ENCODE measurements around the gene ZC3HAV1. TPM values are rescaled to one million over a fixed set of nuclear protein-coding genes. Genes with fewer than 3 reads are reported as not detected.
"Not testable (repeated sequence)": the region's sequence is repeated elsewhere in the genome, so short reads cannot be mapped to it uniquely, and the experiment has no call there.

Gene ZC3HAV1
- total and polyA plus RNA-seq, 2 experiments from 2014 or later, result 24.8 to 56.8 TPM

DNA sequence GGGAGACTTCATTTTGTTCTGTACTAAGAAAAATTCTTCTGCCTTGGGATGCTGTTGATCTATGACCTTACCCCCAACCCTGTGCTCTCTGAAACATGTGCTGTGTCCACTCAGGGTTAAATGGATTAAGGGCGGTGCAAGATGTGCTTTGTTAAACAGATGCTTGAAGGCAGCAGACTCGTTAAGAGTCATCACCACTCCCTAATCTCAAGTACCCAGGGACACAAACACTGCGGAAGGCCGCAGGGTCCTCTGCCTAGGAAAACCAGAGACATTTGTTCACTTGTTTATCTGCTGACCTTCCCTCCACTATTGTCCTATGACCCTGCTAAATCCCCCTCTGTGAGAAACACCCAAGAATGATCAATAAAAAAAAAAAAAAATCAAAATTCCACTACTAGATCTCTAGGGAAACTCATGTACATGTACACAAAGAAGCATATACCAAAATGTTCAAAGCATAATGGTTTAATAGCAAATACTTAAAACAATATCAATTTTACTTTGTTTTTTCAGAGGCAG is 7.8 kb downstream of the ZC3HAV1 start:
- H3K36me3 ChIP-seq (ENCODE audit: insufficient read depth); H3K4me1 Mint-ChIP-seq; H3K4me3 ChIP-seq; H3K27ac Mint-ChIP-seq; H2AFZ ChIP-seq; H3K4me2 ChIP-seq; H3K4me1 ChIP-seq (ENCODE audit: insufficient read depth); H3K27me3 Mint-ChIP-seq (ENCODE audit: insufficient read depth, low read depth, poor library complexity); H4K20me1 ChIP-seq (replicated peaks; ENCODE audit: insufficient read depth); ATAC-seq; DNase-seq (ENCODE audit: low spot score); H3K9me2 ChIP-seq (ENCODE audit: insufficient read depth); H3K4me3 Mint-ChIP-seq; H3K27me3 ChIP-seq (ENCODE audit: insufficient read depth); H3F3A ChIP-seq (replicated peaks; ENCODE audit: low read depth); H3K27ac ChIP-seq (ENCODE audit: low read depth): not testable (repeated sequence)
- H3K9me3 Mint-ChIP-seq, result peaks cover 22% of the 10 kb centered on the region
- peaks cover 36% of the 10 kb centered on the region for H3K36me3 Mint-ChIP-seq (ENCODE audit: low read depth)
- peaks cover 70% of the 10 kb centered on the region for H3K79me2 ChIP-seq (replicated peaks; ENCODE audit: insufficient read depth)

DNA sequence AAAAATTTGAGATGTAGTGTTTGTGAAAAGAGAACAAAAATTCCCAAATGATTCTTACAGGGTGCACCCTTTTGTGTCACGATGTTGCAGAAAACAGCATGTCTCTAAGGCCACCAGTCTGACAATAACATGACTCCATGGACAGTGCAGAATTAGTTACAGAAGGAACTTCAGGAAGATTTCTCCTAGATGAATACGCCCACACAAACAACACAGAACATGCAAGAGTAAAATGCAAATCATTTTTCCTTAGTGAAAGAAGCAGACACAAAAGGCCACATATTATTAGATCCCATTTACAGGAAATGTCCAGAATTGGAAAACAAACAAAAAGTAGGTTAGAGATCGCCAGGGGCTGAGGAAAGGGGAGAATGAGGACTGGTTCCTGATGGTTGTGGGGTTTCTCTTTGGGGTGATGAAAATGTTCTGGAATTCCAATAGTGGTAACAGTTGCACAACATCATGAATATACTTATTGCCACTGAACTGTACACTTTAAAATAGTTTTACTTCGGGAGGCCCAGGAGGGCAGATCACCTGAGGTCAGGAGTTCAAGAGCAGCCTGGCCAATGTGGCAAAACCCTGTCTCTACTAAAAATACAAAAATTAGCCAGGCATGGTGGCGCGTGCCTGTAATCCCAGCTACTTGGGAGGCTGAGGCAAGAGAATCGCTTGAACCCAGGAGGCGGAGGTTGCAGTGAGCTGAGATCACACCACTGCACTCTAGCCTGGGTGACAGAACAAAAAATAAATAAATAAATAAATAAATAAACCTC is 10.2 kb downstream of the ZC3HAV1 start:
- H3K4me3 Mint-ChIP-seq, result no peak overlapping the region
- Histone ChIP-seq H3K27ac (ENCODE audit: low read depth) (no peak overlapping the region), H3K4me3 (no peak overlapping the region), H3K9me2 (ENCODE audit: insufficient read depth) (no peaks in the 10 kb centered on the region), H3K36me3 (ENCODE audit: insufficient read depth) (no peaks in the 10 kb centered on the region; the same call in 1 of the 2 replicates), H3F3A (replicated peaks; ENCODE audit: low read depth) (no peaks in the 10 kb centered on the region; the same call in 1 of the 2 replicates), H3K4me1 (ENCODE audit: insufficient read depth) (peaks cover 19% of the 10 kb centered on the region), H3K79me2 (replicated peaks; ENCODE audit: insufficient read depth) (peaks cover 70% of the 10 kb centered on the region), H4K20me1 (replicated peaks; ENCODE audit: insufficient read depth) (peaks cover 3% of the 10 kb centered on the region; the same call in 1 of the 2 replicates), H3K27me3 (ENCODE audit: insufficient read depth) (no peaks in the 10 kb centered on the region), H3K4me2 (no peak overlapping the region), H2AFZ (no peak overlapping the region)
- peaks cover 36% of the 10 kb centered on the region for H3K36me3 Mint-ChIP-seq (ENCODE audit: low read depth)
- H3K4me1 Mint-ChIP-seq, result peaks cover 10% of the 10 kb centered on the region
- TF ChIP-seq ZNF331 (CRISPR knock-in tag; IDR thresholded peaks at IDR 0.05; ENCODE audit: low read depth) (no peak), REST (IDR thresholded peaks at IDR 0.05; ENCODE audit: unreplicated experiment) (no peak), STAT1 (IDR thresholded peaks at IDR 0.05; ENCODE audit: unreplicated experiment) (no peak), POLR2AphosphoS5 (IDR thresholded peaks at IDR 0.05; ENCODE audit: low read depth) (no peak), EZH2 (IDR thresholded peaks at IDR 0.05; ENCODE audit: low read depth, unreplicated experiment) (no peak), JUNB (IDR thresholded peaks at IDR 0.05; ENCODE audit: unreplicated experiment) (no peak), CREB1 (CRISPR knock-in tag; IDR thresholded peaks at IDR 0.05; ENCODE audit: low read depth) (no peak), ZNF114 (CRISPR knock-in tag; IDR thresholded peaks at IDR 0.05) (no peak)
- TF ChIP-seq, protein P1, sequence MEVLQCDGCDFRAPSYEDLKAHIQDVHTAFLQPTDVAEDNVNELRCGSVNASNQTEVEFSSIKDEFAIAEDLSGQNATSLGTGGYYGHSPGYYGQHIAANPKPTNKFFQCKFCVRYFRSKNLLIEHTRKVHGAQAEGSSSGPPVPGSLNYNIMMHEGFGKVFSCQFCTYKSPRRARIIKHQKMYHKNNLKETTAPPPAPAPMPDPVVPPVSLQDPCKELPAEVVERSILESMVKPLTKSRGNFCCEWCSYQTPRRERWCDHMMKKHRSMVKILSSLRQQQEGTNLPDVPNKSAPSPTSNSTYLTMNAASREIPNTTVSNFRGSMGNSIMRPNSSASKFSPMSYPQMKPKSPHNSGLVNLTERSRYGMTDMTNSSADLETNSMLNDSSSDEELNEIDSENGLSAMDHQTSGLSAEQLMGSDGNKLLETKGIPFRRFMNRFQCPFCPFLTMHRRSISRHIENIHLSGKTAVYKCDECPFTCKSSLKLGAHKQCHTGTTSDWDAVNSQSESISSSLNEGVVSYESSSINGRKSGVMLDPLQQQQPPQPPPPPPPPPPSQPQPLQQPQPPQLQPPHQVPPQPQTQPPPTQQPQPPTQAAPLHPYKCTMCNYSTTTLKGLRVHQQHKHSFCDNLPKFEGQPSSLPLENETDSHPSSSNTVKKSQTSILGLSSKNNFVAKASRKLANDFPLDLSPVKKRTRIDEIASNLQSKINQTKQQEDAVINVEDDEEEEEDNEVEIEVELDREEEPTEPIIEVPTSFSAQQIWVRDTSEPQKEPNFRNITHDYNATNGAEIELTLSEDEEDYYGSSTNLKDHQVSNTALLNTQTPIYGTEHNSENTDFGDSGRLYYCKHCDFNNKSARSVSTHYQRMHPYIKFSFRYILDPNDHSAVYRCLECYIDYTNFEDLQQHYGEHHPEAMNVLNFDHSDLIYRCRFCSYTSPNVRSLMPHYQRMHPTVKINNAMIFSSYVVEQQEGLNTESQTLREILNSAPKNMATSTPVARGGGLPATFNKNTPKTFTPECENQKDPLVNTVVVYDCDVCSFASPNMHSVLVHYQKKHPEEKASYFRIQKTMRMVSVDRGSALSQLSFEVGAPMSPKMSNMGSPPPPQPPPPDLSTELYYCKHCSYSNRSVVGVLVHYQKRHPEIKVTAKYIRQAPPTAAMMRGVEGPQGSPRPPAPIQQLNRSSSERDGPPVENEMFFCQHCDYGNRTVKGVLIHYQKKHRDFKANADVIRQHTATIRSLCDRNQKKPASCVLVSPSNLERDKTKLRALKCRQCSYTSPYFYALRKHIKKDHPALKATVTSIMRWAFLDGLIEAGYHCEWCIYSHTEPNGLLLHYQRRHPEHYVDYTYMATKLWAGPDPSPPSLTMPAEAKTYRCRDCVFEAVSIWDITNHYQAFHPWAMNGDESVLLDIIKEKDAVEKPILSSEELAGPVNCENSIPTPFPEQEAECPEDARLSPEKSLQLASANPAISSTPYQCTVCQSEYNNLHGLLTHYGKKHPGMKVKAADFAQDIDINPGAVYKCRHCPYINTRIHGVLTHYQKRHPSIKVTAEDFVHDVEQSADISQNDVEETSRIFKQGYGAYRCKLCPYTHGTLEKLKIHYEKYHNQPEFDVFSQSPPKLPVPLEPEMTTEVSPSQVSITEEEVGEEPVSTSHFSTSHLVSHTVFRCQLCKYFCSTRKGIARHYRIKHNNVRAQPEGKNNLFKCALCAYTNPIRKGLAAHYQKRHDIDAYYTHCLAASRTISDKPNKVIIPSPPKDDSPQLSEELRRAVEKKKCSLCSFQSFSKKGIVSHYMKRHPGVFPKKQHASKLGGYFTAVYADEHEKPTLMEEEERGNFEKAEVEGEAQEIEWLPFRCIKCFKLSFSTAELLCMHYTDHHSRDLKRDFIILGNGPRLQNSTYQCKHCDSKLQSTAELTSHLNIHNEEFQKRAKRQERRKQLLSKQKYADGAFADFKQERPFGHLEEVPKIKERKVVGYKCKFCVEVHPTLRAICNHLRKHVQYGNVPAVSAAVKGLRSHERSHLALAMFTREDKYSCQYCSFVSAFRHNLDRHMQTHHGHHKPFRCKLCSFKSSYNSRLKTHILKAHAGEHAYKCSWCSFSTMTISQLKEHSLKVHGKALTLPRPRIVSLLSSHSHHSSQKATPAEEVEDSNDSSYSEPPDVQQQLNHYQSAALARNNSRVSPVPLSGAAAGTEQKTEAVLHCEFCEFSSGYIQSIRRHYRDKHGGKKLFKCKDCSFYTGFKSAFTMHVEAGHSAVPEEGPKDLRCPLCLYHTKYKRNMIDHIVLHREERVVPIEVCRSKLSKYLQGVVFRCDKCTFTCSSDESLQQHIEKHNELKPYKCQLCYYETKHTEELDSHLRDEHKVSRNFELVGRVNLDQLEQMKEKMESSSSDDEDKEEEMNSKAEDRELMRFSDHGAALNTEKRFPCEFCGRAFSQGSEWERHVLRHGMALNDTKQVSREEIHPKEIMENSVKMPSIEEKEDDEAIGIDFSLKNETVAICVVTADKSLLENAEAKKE (CRISPR knock-in tag; IDR thresholded peaks at IDR 0.05), result no peak
- no peak overlapping the region for H3K27ac Mint-ChIP-seq
- DNase-seq (ENCODE audit: low spot score) (no peak), ATAC-seq (no peak)
- H3K9me3 Mint-ChIP-seq, result peaks cover 22% of the 10 kb centered on the region
- peaks cover 2% of the 10 kb centered on the region for H3K27me3 Mint-ChIP-seq (ENCODE audit: insufficient read depth, low read depth, poor library complexity)
